GM18505 (cell line): Measurements from ENCODE around the gene SLC8A1.

ENCODE experiments used
- ATAC-seq: cut with Tn5 transposase; IDR thresholded peaks from one replicate; pipeline ENCODE4 v1.9.1; 2021; ENCODE audit not compliant: unreplicated experiment
- POLR2A ChIP-seq: IDR thresholded peaks from 4 replicates; pipeline ENCODE4 v1.6.1; 2011; ENCODE audit warnings: borderline replicate concordance; ENCODE audit not compliant: insufficient read depth, insufficient read length; ENCODE audit errors: extremely low read depth

The SLC8A1 gene

GRCh38 chr2:40258135-40258457 is 193.8 kb downstream of the SLC8A1 start:
- no peak for ATAC-seq
- TF ChIP-seq POLR2A, result no peak

- TF ChIP-seq POLR2A, result no peak
- ATAC-seq, result no peak
These were observed 194.4 kb downstream of the SLC8A1 start for GRCh38 chr2:40257340-40258134.

DNA sequence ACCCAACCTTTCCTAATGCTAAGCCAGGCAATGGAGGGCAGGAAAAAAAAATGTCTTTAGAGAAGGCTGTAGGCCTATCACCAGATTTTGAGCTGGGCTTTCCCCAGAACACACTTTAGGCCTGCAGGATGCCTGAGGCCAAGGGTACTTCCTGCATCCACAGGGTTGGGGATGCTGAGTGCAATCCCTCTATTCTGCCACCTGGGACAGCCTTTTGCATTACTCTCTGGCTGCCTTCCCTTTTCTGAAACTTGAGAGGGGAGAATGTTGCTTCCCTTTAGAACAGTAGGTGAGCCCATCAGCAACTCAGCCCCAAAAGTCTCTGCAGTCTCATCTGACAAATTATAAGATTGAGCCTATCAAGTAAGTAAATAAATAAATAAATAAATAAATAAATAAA is 195.2 kb downstream of the SLC8A1 start:
- no peak for TF ChIP-seq POLR2A
- no peak for ATAC-seq

GRCh38 chr2:40256008-40256407 is 195.9 kb downstream of the SLC8A1 start:
- TF ChIP-seq POLR2A, result no peak
- no peak for ATAC-seq

DNA sequence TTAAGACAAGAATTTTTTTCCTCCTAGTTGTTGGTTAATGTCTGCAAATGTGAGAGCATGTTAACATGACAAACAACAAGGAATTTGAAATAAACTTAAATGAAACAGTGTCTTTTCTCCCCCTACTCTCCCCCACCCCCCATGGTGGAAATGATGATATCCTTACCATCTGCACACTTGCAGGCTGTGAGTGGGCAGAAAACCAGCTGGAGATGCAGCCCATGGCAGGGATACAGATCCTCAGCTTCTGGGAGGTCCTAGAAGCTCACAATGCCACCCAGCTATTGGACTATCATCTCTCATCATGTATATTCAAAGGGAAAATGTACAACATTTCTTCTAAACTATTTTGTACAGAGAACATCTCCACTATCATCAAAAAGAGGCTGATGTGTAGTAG is 196.8 kb downstream of the SLC8A1 start:
- no peak for ATAC-seq
- TF ChIP-seq POLR2A, result no peak

DNA sequence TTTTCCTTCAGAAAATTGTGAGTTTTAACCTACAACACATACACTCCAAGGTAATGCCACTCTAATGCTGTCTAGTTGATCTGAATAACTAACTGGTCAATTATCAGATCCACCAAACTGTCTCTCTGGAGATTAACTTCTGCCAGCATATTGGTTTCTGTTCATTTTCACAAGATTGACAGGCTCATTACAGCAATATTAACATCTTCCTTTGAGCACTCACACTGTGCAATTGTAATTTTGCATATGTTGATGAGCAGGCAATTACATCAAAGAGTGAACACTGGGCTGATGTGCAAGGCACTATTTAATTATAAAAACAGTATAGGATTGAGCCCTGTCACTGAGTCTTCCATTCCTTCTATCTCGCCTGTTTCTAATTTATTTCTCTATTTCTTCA is 197.3 kb downstream of the SLC8A1 start:
- no peak for ATAC-seq
- no peak for TF ChIP-seq POLR2A

GRCh38 chr2:40251137-40251536 is 200.8 kb downstream of the SLC8A1 start:
- TF ChIP-seq POLR2A, result no peak

GRCh38 chr2:40249577-40249976 is 202.3 kb downstream of the SLC8A1 start:
- ATAC-seq, result no peak
- no peak for TF ChIP-seq POLR2A

More at GRCh38 chr2:40251137-40251536, 200.8 kb downstream of the SLC8A1 start:
- no peak for ATAC-seq

- no peak for ATAC-seq
- no peak for TF ChIP-seq POLR2A
These were observed 203.6 kb downstream of the SLC8A1 start for GRCh38 chr2:40248294-40248693.

DNA sequence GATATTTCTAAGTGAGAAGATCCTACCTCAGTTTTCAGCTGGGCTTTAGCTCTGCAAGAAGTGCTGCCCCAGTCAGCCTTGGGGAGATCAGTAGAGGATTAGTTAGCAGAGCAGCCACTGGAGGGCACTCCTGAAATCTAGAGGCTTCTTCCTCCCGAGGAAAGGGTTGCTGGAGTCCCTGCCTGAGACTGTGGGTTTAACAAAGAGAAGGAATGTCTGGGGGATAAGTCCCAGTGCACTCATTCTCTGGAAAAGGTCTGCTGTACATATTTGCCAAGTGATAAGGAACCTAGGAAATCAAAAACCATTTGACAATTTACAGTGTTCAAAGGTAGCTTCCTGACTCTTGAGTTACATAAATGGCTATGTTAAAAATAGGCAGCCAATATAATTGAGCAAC is 207.2 kb downstream of the SLC8A1 start:
- ATAC-seq, result peak; percentile 83
- no peak for TF ChIP-seq POLR2A

GRCh38 chr2:40244251-40244650 is 207.6 kb downstream of the SLC8A1 start:
- no peak for ATAC-seq
- TF ChIP-seq POLR2A, result no peak

GRCh38 chr2:40243581-40244187 is 208.2 kb downstream of the SLC8A1 start:
- no peak for TF ChIP-seq POLR2A
- no peak for ATAC-seq

GRCh38 chr2:40242315-40242714 is 209.6 kb downstream of the SLC8A1 start:
- no peak for ATAC-seq
- TF ChIP-seq POLR2A, result no peak

DNA sequence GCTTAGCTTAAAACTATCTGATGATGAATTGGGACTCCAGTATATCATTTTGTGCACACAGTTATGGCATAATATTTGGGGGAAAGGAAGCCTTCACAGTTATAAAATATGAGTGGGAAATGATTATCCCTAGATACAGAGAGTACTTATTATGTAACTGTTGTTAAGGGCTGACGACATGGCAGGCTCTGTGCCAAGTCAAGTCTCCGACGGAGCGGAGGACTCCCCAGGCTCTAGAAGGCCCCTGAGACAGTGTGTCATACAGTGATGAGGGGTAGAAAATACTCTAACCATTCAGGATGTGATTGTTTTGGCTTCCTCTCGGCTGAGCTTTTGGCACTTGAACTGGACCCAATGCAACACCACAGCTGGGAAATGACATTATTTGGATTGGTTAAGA is 211.8 kb downstream of the SLC8A1 start:
- ATAC-seq, result no peak
- no peak for TF ChIP-seq POLR2A
